Hepatic stellate cell (primary cell): ENCODE data around the gene KLC3.

Experiments used
- DNase-seq: peaks from one replicate; pipeline ENCODE4 v3.0.0; 2011; ENCODE audit warnings: low spot score

The KLC3 gene

DNA sequence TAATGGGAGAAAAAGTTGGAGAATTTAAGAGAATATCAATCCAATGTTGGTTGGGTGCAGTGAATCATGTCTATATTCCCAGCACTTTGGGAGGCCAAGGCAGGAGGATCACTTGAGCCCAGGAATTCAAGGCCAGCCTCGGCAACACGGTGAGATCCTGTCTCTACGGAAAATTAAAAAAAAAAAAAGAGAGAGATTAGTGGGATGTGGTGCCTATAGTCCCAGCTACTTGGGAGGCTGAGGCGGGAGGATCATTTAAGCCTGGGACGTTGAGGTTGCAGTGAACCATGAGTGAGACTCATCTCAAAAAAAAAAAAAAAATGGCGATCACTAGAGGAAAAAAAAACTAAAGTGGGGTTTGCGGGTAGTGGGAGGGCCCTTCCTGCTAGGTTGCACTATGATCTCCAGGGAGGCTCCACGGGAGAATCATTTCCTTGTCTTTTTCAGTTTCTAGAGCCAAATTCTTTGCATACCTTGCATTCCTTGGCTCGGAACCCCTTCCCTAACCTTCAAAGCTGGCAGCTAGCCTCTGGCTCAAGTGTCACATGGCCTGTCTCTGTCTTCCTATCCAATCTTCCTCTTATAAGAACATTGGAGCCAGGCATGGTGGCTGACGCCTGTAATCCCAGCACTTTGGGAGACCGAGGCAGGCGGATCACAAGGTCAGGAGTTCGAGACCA is 35.6 kb downstream of the KLC3 start:
- peak; percentile 84 for DNase-seq

DNA sequence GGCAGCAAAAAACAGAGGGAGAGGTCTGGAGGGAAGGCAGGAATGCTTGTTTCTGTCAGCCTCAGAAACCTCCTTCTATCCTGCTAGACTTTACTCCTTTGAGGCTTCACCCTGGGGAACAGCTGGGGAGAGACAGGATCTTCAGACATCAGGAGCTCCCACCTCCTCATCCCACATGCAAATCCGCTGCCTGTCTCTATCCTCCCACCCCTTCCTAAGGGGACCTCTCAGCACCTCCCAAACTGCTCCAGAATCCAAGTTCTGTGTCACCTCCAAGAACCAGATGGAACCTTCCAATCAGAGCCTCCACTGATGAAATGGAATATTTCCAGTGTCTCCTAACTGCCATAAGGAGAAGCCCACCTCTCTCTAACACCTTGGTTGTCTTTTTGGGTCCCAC is 39.6 kb downstream of the KLC3 start:
- no peak for DNase-seq

DNA sequence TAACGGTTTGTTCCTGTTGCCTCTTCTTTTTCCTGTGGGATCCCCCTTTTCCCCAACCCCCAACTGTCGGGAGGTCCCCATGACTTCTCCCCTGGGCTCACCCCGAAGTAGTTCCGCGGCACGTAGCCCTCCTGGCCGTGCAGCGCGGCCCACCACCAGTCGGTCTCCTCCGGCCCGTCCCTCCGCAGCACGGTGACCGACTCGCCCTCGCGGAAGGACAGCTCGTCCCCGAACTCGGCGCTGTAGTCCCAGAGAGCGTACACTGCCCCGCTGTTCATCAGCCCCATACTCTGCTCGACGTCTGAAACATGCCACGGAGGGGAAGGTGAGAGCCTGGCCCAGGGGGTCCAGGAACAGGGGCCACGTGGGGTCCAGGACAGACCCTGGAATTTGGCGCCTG is 41.9 kb downstream of the KLC3 start:
- DNase-seq, result no peak

DNA sequence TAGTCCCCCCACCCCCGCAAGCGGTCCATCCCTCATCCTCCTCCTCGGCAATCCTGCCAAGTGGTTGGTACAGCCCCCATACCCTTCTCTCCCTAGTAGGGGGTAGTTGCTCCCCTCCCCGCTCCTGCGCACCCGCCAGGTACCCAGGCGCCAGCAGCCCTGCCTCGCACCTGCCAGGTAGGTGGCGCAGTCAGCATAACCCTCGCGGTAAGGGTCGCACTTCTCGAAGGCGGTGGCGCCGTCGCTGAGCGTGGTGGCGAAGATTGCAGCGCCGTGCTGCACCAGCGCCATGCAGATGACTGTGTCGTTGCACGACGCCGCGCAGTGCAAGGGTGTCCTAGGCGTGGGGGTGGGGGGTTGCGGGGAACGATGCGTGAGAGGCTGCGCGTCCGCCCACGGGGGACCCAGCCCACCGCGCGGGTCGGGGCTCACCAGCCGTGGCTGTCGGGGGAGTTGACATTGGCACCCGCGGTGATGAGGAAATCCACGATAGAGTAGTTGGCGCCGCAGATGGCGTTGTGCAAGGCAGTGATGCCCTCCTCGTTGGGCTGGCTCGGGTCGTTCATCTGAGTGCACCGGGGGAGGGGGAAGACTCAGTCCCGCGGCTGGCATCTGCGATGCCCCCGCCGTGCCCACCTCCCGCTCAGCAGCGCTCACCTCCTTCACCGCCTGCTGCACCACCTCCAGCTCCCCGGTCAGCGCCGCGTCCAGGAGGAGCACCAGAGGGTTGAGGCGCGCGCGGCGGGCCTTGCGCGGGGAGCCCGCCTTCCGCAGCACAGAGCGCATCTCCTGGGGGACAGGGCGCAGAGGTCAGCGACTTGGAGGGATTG is 45.1 kb downstream of the KLC3 start:
- no peak for DNase-seq

DNA sequence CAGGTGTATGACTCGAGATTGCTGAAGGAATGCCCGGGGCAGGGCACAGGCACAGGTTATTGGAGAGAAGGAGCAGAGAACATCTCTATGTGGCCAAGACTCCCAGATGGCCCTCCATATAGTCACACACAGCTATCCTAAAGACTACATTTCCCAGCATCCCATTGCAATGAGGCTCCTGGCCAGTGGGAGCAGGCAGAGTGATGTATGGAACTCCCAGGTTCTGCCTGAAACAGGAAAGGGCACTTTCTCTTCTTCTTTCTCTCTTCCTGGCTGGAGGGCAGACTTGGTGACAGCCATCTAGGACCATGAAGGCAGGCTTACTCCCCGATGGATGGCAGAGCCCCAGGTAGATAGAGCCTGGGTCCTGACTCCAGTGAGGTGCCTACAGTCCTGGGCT is 50.8 kb downstream of the KLC3 start:
- DNase-seq, result no peak

DNA sequence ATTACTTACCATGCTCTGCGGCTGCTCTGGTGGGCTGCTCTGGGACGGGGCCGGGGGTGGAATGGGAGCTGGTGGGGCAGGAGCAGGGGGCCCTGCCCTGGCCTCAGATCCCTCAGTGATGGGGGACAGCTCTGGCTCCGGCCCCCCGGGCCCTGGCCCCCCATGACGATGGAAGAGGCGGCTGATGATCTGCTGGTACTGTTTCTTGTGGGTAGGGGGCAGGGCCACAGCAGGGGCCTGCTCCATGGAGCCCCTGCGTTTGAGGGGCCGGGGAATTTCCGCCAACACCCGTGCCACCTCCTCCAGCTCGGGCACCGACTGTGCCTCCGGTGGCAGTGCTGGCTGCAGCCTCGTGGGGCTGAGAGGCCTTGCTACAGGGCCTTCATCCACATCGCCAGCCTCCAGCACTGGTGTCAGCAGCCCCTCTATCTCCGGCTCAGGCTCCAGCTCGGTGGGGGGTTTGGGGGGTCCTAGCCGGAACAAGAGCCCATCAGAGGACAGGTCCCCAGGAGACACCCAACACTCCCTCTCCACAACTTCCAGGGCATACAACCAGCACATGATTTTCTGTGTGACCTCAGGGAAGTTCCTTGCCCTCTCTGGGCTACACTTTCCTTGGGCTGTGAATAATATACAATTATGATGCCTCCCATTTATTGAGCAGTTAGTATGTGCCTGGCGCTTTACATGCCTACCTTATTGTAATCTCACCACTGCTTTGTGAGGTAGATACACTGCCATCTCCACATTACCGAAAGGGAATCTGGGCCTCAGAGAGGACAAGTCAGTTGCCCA is 51.5 kb downstream of the KLC3 start:
- no peak for DNase-seq

DNA sequence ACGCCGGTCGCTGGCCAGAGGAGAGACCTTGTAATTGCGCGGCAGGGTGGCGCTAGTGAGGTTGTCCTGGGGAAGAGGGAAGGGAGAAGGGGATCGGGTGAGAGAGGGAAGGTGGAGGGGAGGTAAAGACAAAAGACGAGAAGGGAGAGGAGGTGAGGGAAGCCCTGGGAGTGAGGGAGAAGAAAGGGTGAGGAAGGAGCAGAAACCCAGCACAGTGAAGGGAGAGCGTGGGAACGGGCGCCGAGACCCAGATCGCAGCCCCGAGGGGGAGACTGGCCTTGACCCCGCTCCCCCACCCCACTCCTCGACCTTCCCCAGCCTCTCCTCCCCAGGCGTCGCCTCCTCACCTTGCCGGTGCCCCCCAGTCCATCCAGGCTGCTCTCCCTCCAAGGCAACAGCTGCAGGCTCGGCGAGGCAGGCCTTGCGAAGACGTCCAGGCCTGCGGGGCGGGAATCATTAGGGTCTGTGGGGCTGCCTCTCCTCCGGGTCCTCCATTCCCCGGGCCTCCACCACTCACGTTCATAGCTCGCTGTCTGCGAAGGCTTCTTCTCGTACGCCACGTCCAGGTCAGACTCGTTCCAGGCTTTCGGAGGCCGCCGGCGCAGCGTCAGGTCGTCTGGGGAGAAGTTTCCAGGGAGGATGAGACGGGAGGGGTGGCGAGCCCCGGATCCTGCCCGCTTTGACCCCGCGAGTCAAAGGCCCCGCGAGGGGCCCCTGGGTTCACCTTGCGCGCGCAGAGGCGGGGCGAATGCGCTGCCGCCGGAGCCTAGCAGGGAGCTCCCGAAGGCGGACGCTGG is 55.5 kb downstream of the KLC3 start:
- DNase-seq, result no peak

DNA sequence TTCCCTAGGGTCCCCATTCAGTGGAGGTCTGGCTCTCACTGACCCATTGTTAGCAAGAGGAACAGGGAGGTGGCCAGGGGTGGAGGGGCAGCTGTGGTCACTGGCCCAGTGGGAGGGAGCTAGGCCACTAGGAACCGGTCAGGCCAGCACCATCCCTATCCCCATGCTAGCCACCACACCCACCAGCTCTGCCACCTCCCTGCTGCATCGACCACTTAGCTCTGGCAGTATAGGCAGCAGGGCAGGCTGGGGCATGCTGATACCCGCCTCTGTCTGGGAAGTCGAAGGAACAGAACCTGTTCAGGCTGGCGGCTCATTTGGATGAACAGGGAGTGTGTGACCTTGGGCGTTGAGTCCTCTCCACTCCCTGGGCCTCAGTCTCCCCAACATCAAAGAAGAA is 59.6 kb downstream of the KLC3 start:
- no peak for DNase-seq
